GM18868 (cell line): Measurements from ENCODE around the gene ANKRD10.

Source experiments
- ATAC-seq: cut with Tn5 transposase; IDR thresholded peaks from one replicate; pipeline ENCODE4 v1.9.1; 2021; ENCODE audit warnings: mild to moderate bottlenecking, moderate library complexity; ENCODE audit not compliant: unreplicated experiment

The ANKRD10 gene

DNA sequence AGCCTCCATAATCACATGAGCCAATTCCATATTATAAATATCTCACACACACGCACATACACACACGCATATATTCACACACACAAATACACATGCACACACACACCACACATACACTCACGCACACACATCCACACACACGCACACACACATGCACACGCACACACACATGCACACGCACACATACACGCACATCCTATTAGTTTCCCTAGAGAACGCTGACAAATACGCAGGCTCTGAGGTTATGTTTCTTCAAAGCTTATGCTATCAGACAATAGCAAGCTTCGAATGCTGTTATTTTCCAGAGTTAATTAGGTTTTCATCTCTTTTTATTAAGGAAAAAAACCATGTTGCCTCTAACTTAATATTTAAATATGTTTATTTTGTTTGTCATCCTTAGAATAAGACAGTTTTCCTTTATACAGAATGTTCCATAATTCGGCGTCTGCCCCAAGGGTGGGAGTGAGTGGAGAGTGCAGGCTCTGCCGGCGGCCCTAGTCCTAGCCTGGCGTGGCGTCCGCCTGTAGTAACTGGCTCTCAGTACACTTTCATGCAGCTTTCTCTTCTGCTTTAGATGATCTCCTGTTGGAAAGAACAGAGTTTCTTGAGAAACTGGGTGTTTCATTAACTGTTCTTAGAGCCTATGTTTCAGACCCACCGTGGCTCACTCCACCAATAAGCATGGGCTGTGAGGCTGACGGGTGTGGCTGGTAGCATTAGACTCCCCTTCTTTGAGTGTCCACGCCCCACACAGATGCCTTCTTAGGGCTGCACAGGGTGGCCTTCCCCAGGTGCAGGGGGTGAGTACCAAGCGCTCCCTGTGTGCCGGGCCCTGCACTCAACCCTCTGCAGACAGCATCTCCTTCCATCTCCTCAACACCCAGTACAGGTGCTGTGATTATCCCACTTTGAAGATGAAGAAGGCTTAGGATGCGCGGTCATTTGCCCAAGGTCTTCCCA, 30.4 kb upstream of the ANKRD10 start:
- no peak for ATAC-seq

DNA sequence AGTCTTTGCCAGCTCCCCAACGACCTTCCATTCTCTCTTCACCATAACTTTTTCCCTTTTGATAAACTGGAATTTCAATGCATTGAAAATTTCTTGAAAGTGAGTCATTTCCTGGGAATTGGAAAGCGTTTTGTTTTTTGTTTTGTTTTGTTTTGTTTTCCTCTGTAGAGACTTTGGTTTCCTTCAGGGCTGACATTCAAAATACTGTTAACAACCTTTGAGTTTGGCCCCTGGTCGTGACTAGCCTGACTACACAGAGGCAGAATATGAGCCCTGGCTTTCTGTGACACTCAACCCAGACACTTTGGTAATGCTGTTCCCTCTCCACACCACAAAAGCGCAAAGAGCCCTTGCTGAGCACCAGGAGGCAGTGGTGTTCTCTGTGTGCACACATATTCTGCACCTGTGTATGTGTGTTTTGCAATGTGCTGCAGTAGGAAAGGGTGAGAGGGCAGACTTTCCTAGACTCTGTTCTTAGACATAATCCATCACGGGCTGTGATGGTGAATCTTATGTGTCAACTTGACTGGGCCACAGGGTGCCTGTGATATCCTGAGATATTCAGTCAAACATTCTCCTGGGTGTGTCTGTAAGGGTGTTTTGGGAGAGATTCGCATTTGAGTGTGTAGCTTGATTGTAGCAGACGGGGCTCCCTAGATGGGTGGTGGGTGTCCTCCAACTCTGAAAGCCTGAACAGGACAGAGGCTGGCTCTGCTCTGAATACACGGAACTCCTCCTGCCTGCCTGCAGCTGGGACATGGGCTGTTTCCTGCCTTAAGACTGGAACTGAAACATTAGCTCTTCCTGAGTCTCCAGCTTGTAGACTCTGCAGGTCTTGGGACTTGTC, 29.5 kb upstream of the ANKRD10 start:
- peak; percentile 88 for ATAC-seq

- ATAC-seq: peak; percentile 78
Measured at GRCh38 chr13:110942248-110942981, 27.5 kb upstream of the ANKRD10 start.

DNA sequence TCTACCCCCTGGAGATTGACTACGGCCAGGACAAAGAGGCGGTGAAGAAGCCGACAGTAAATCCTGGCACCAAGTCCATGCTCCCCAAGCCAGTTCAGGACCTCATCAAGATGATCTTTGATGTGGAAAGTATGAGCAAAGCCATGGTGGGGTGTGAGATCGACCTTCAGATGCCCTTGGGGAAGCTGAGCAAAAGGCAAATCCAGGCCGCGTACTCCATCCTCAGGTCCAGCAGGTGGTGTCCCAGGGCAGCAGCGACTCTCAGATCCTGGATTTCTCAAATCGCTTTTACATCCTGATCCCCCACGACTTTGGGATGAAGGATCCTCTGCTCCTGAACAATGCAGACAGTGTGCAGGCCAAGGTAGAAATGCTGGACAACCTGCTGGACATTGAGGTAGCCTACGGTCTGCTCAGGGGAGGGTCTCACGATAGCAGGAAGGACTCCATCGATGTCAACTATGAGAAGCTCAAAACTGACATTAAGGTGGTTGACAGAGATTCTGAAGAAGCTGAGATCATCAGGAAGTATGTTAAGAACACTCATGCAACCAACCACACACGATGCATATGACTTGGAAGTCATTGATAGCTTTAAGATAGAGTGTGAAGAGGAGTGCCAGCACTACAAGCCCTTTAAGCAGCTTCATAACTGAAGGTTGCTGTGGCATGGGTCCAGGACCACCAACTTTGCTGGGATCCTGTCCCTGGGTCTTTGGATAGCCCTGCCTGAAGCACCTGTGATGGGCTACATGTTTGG, 24.0 kb upstream of the ANKRD10 start:
- ATAC-seq: no peak

- no peak for ATAC-seq
Measured at GRCh38 chr13:110937511-110938285, 22.8 kb upstream of the ANKRD10 start.

DNA sequence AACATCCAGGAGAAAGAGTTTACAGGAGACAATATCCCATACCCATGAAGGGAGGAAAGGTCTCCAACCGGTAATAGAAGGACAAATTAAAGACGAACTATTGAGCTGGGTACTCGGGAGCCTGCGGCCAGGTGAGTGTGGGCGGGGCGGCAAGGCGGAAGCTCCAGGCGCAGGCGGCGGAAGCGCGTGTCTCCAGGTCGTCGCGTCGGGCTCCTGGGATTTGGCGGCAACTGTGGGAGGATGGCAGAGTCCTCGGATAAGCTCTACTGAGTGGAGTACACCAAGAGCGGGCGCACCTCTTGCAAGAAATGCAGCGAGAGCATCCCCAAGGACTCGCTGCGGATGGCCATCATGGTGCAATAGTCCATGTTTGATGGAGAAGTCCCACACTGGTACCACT, 21.6 kb upstream of the ANKRD10 start:
- no peak for ATAC-seq

DNA sequence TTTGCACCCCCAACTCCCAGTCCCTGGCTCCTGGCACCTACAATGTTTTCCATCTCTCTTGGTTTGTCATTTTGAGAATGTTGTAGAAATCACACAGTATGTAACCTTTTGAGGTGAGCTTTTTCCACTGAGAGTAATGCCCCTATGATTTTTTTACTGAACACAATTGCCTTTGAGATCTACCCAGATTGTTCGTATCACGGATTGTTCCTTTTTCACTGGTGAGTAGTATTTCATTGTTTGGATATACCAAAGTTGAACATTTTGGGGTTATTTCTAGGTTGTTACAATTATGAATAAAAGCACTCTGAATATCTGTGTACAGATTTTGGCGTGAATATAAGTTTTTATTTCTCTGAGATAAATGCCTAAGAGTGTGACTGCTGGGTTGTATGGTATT, 17.7 kb upstream of the ANKRD10 start:
- no peak for ATAC-seq

- ATAC-seq: peak; percentile 65
Measured at GRCh38 chr13:110929104-110929777, 14.4 kb upstream of the ANKRD10 start.

DNA sequence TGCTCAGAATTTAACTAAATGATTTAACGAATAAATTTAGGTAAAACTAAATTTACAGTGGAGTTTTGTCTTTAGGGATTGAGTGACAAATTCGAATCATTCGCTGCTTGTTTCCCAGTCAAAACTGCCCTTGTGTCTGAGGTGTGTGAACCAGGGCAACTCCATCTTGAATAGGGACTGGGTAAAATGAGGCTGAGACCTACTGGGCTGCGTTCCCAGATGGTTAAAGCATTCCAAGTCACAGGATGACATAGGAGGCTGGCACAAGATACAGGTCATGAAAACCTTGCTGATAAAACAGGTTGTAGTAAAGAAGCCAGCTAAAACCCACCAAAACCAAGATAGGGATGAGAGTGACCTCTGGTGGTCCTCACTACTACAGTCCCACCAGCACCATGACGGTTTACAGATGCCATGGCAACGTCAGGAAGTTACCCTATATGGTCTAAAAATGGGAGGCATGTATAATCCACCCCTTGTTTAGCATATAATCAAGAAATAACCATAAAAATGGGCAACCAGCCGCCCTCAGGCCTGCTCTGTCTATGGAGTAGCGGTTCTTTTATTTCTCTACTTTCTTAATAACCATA, 10.2 kb upstream of the ANKRD10 start:
- ATAC-seq: no peak

GRCh38 chr13:110924639-110924934, 9.7 kb upstream of the ANKRD10 start:
- ATAC-seq: no peak

DNA sequence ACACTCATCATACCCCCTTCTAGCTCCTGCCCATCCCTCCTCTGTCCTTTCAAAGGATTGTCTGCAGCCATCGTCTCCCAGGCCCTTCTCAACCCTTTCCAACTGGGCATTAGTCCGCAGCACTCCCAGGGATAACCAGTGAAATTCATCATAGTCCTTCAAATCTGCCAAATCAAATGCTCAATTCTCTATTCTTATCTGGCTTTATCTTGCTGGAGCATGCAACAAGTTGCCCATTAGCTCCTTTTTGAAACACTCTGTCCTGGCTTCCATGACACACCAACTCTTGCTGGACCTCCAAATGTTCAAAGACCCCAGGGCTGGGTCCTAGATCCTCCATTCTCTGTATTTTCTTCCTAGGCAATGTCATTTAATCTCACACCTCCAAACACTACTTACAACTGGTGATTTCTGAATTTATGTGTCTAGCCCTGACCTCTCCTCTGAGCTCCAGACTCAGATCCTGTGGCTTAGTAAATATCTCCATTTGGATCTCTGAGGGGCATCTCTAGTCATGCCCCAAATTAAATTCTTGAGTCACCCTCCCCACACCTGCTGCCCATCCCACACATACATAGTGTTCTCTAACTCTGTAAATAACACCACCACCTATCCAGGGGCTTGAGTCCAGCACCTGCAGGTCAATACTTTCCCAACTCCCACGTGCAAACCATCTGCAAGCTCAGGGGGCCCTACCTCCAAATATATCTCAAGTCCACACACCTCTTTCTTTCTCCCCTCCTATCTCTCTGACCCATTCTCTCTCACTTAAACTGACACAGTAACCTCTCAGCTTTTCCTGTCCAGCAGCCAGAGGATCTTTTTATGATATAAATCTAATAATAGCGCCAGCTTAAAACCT, 9.1 kb upstream of the ANKRD10 start:
- no peak for ATAC-seq

- ATAC-seq: no peak
Measured at GRCh38 chr13:110923086-110923485, 8.2 kb upstream of the ANKRD10 start.

GRCh38 chr13:110922506-110922905, 7.6 kb upstream of the ANKRD10 start:
- no peak for ATAC-seq

GRCh38 chr13:110921695-110922094, 6.8 kb upstream of the ANKRD10 start:
- no peak for ATAC-seq

DNA sequence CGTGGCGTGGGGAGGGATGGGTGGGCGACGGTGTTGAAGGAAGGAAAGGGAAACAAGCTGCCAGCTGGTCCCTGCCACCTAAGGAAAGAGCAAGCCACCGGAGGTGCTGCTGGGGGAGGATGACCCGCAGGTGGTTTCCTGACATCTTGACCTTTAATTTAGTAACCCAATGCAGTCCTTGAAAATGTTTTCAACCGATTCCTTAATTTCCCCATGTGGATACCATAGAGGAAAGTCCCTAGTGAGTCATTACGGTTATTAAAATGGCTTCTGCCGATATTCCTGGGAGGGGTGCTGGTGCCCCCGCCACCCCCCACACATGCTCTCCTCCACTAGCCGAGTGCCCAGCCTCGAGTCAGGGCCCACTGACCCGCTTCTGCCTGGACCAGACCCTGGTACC, 6.3 kb upstream of the ANKRD10 start:
- ATAC-seq: no peak

- ATAC-seq: peak; percentile 15
Measured at GRCh38 chr13:110920038-110920437, 5.2 kb upstream of the ANKRD10 start.

DNA sequence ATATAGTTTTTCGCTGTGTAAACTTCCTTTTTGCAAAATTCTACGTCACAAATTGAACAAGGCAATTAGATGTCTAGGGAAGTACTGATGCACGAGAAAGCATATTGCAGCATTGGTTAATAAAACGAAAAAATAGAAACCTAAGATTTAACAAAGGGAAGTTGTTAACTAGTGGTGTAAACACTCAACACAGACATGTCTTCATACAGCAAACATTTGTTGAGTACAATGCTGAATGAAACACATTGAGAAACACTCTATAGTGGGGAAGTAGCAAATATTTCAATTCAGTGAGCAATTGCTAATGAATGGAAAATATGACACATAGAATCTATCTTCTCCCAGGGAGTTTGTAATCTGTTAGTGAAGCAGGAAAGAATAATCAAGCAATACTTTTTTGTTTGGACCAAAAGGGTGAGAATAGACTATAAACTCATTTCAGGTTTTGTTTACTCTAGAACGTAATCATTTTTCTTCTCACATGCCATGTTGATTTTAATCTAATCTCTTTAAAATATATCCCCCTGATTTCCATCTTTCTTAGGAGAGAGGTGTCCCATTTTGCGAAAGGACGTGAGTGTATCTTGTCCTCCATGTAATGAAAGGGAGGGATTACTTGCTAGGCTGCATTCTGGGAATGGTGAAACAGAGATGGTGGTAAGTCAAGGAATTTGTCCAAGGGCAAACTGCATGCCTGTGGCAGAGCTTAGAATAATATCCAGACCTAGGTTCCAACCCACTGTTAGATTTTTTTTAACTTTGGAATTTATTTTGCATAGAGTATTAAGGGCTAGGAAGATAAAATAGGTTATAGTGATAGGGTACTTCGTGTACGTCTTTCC, 1.7 kb upstream of the ANKRD10 start:
- no peak for ATAC-seq
